HG02970 (cell line): ENCODE measurements around the gene A2ML1.
"Not testable (repeated sequence)": the region's sequence is repeated elsewhere in the genome, so short reads cannot be mapped to it uniquely, and the experiment has no call there.

Experiments used
- ATAC-seq: cut with Tn5 transposase; IDR thresholded peaks from one replicate; pipeline ENCODE4 v1.9.1; 2021; ENCODE audit warnings: mild to moderate bottlenecking, moderate library complexity, moderate number of reproducible peaks; ENCODE audit not compliant: unreplicated experiment, low FRiP score

The A2ML1 gene

GRCh38 chr12:8822298-8822697 is at the start of gene A2ML1:
TSS of gene A2ML1 (plus strand) at chr12:8822621. CDS start at chr12:8822652, 31 bp downstream.
- no peak for ATAC-seq

- no peak for ATAC-seq
Measured at GRCh38 chr12:8773461-8773860, 49.0 kb upstream of the A2ML1 start.

- ATAC-seq, result no peak
Measured at GRCh38 chr12:8779281-8779680, 43.1 kb upstream of the A2ML1 start.

GRCh38 chr12:8779862-8780261 is 42.6 kb upstream of the A2ML1 start:
- ATAC-seq, result no peak

GRCh38 chr12:8780389-8780788 is 42.0 kb upstream of the A2ML1 start:
- no peak for ATAC-seq

GRCh38 chr12:8781381-8782127 is 40.9 kb upstream of the A2ML1 start:
- ATAC-seq, result no peak

GRCh38 chr12:8784290-8784888 is 38.0 kb upstream of the A2ML1 start:
- no peak for ATAC-seq

- no peak for ATAC-seq
Measured at GRCh38 chr12:8785499-8785898, 36.9 kb upstream of the A2ML1 start.

- ATAC-seq, result not testable (repeated sequence)
Measured at GRCh38 chr12:8787206-8787605, 35.2 kb upstream of the A2ML1 start.

- ATAC-seq, result not testable (repeated sequence)
Measured at GRCh38 chr12:8788706-8789105, 33.7 kb upstream of the A2ML1 start.

- not testable (repeated sequence) for ATAC-seq
Measured at GRCh38 chr12:8789341-8790013, 32.9 kb upstream of the A2ML1 start.

GRCh38 chr12:8793226-8793625 is 29.2 kb upstream of the A2ML1 start:
- ATAC-seq, result not testable (repeated sequence)

- ATAC-seq, result not testable (repeated sequence)
Measured at GRCh38 chr12:8794611-8795010, 27.8 kb upstream of the A2ML1 start.

GRCh38 chr12:8796831-8797626 is 25.4 kb upstream of the A2ML1 start:
- no peak for ATAC-seq

- not testable (repeated sequence) for ATAC-seq
Measured at GRCh38 chr12:8801213-8801612, 21.2 kb upstream of the A2ML1 start.

GRCh38 chr12:8804833-8805232 is 17.6 kb upstream of the A2ML1 start:
- not testable (repeated sequence) for ATAC-seq

GRCh38 chr12:8805487-8805886 is 16.9 kb upstream of the A2ML1 start:
- ATAC-seq, result not testable (repeated sequence)

- not testable (repeated sequence) for ATAC-seq
Measured at GRCh38 chr12:8807084-8807483, 15.3 kb upstream of the A2ML1 start.

- ATAC-seq, result not testable (repeated sequence)
Measured at GRCh38 chr12:8810112-8810511, 12.3 kb upstream of the A2ML1 start.

GRCh38 chr12:8813572-8814357 is 8.7 kb upstream of the A2ML1 start:
- ATAC-seq, result no peak
